PC-3 (cell line): ENCODE results near the gene ACBD3. TPM values are rescaled to one million over a fixed set of nuclear protein-coding genes. Genes with fewer than 3 reads are reported as not detected.

Experiments
- ATAC-seq: fragments of 200-7000 bp; cut with Tn5 transposase; 2 replicates; pipeline ENCODE4 v1.9.1; 2020; ENCODE audit warnings: mild to moderate bottlenecking, moderate library complexity
- BruUV-seq: library from RNA; stranded (reverse); fragments of 400-500 nt; replicated peaks from 2 replicates; lab custom pipeline; 2021; lab: Mats Ljungman, UMichigan
- CTCF ChIA-PET: fragments of 300-600 bp; sonication (Branson Sonifier 250); formaldehyde crosslinking; loops from one replicate; lab custom pipeline; 2022; ENCODE audit warnings: antibody characterized with exemption; lab: Charles Lee
- POLR2A ChIA-PET: fragments of 300-600 bp; sonication (Branson Sonifier 250); formaldehyde crosslinking; loops from one replicate; lab custom pipeline; 2022; ENCODE audit warnings: antibody characterized with exemption; ENCODE audit not compliant: unreplicated experiment; lab: Charles Lee
- DNase-seq: peaks from one replicate; pipeline ENCODE4 v3.0.0-alpha.2; 2015
- H2AFZ ChIP-seq: fragments of 300-600 bp; sonication (generic); 2 replicates; pipeline ENCODE4 v1.6.0; 2016; ENCODE audit warnings: antibody characterized with exemption, low read length
- H3F3A ChIP-seq: fragments of 300-600 bp; sonication (generic); one replicate; pipeline ENCODE4 v1.6.0; 2017; ENCODE audit warnings: antibody characterized with exemption, low read length, control low read depth, mild to moderate bottlenecking; ENCODE audit not compliant: unreplicated experiment
- H3K27ac ChIP-seq: fragments of 300-600 bp; sonication (generic); 2 replicates; pipeline ENCODE4 v1.5.1; 2016; ENCODE audit warnings: mild to moderate bottlenecking, low read length
- H3K27me3 ChIP-seq: fragments of 300-600 bp; sonication (generic); 2 replicates; pipeline ENCODE4 v1.6.1; 2016; ENCODE audit warnings: low read length, mixed read lengths
- H3K36me3 ChIP-seq: fragments of 300-600 bp; sonication (generic); 2 replicates; pipeline ENCODE4 v1.6.1; 2016; ENCODE audit warnings: low read depth, mixed run types, low read length, mixed read lengths
- H3K4me1 ChIP-seq: fragments of 300-600 bp; sonication (generic); 2 replicates; pipeline ENCODE4 v1.5.1; 2016; ENCODE audit warnings: low read length; ENCODE audit not compliant: insufficient read depth
- H3K4me2 ChIP-seq: fragments of 300-600 bp; sonication (generic); 2 replicates; pipeline ENCODE4 v1.6.0; 2016; ENCODE audit warnings: low read length
- H3K4me3 ChIP-seq: fragments of 300-600 bp; sonication (generic); 2 replicates; pipeline ENCODE4 v1.5.1; 2016; ENCODE audit warnings: mild to moderate bottlenecking, low read length, mixed read lengths
- H3K79me2 ChIP-seq: fragments of 300-600 bp; sonication (generic); 2 replicates; pipeline ENCODE4 v1.6.1; 2017; ENCODE audit warnings: low read length, mixed read lengths
- H3K9ac ChIP-seq: fragments of 300-600 bp; sonication (generic); 2 replicates; pipeline ENCODE4 v1.6.0; 2016; ENCODE audit warnings: mild to moderate bottlenecking, low read length
- H3K9me2 ChIP-seq: fragments of 300-600 bp; sonication (generic); replicated peaks from 2 replicates; pipeline ENCODE4 v1.6.1; 2016; ENCODE audit warnings: mixed run types, low read length, mixed read lengths
- H3K9me3 ChIP-seq: fragments of 300-600 bp; sonication (generic); 2 replicates; pipeline ENCODE4 v1.6.1; 2016; ENCODE audit warnings: low read length, mixed read lengths
- H4K20me1 ChIP-seq: fragments of 300-600 bp; sonication (generic); 2 replicates; pipeline ENCODE4 v1.6.1; 2016; ENCODE audit warnings: low read length, mixed read lengths
- EZH2 ChIP-seq: fragments of 300-600 bp; sonication (generic); IDR thresholded peaks from one replicate; pipeline ENCODE4 v1.6.1; 2017; ENCODE audit warnings: antibody characterized with exemption, mild to moderate bottlenecking, low read length; ENCODE audit not compliant: unreplicated experiment
- EZH2phosphoT487 ChIP-seq: fragments of 300-600 bp; sonication (generic); IDR thresholded peaks from 2 replicates; pipeline ENCODE4 v1.6.1; 2018; ENCODE audit warnings: mild to moderate bottlenecking, antibody characterized with exemption, low read length, borderline replicate concordance
- intact Hi-C: fragments of 100-400 bp; cut with micrococcal nuclease; formaldehyde crosslinking; loops from 2 replicates; pipeline ENCODE4 v1.9.0; 2023
- total RNA-seq: library from RNA; depleted of rRNA; stranded (reverse); fragments of >200 nt; gene quantifications from 2 replicates; pipeline ENCODE4 v1.2.3, GENCODE V29; 2014
- TF ChIP-seq, protein P1 (sequence below): fragments of 300-600 bp; sonication (generic); conservative IDR thresholded peaks from 2 replicates; pipeline ENCODE4 v1.5.1; 2017; ENCODE audit warnings: antibody characterized with exemption, low read depth, mild to moderate bottlenecking, low read length

The ACBD3 gene
- total RNA-seq, 1 experiment from 2014 or later, result 62.2 TPM

- Histone ChIP-seq H3K4me3 (no peak overlapping the region), H3K36me3 (no peaks in the 10 kb centered on the region), H3K9ac (no peak overlapping the region), H3K9me3 (no peaks in the 10 kb centered on the region), H3F3A (peaks cover 5% of the 10 kb centered on the region), H3K4me2 (no peak overlapping the region), H3K9me2 (no peaks in the 10 kb centered on the region), H3K79me2 (no peaks in the 10 kb centered on the region), H3K4me1 (peaks cover 57% of the 10 kb centered on the region), H2AFZ (peak overlapping the region; percentile 88; the same call in 1 of the 2 replicates), H4K20me1 (no peaks in the 10 kb centered on the region), H3K27me3 (no peaks in the 10 kb centered on the region), H3K27ac (no peak overlapping the region)
- intact Hi-C loops, result loop anchor here (1.0 to 5.0 kb wide), 4 partner anchors 61 to 281 kb away; partner anchors contain the start of genes ACBD3 and PARP1
- no peak for DNase-seq
- ChIA-PET CTCF (interaction anchor here (0.5 to 3.4 kb wide), 18 partner anchors 8 to 282 kb away, joined by 3 to 44 read pairs (median 6); partner anchors contain the start of gene PARP1), POLR2A (interaction anchor here (0.6 kb wide), 3 partner anchors 57 to 496 kb away, joined by 3 to 6 read pairs (median 4); no protein-coding TSS in a partner anchor)
- no peak for ATAC-seq
- TF ChIP-seq EZH2phosphoT487, result no peak
- BruUV-seq, result no TSS peak
Observed at GRCh38 chr1:226125831-226126230, 60.7 kb downstream of the ACBD3 start.

- no peaks in the 10 kb centered on the region for H3K36me3 ChIP-seq
- no peaks in the 10 kb centered on the region for H3K79me2 ChIP-seq
- H2AFZ ChIP-seq, result peak overlapping the region; percentile 88
- H3K9me2 ChIP-seq, result no peaks in the 10 kb centered on the region
- peaks cover 57% of the 10 kb centered on the region for H3K4me1 ChIP-seq
- peaks cover 5% of the 10 kb centered on the region for H3F3A ChIP-seq
- peak overlapping the region; percentile 64 for H3K4me3 ChIP-seq
- peak overlapping the region; percentile 86 for H3K4me2 ChIP-seq
- POLR2A ChIA-PET, result interaction anchor here (0.6 to 1.0 kb wide), 2 partner anchors 184 to 283 kb away, joined by 3 to 4 read pairs; no protein-coding TSS in a partner anchor
- ATAC-seq (peak; percentile 35), DNase-seq (peak; percentile 99)
- H3K9ac ChIP-seq, result peak overlapping the region; percentile 26
- H3K27me3 ChIP-seq, result no peaks in the 10 kb centered on the region
- no TSS peak for BruUV-seq
- CTCF ChIA-PET, result interaction anchor here (0.5 to 3.4 kb wide), 18 partner anchors 8 to 283 kb away, joined by 3 to 44 read pairs (median 6); partner anchors contain the start of gene PARP1
- peak overlapping the region; percentile 86 for H3K27ac ChIP-seq
- no peaks in the 10 kb centered on the region for H3K9me3 ChIP-seq
- TF ChIP-seq EZH2, result no peak
- TF ChIP-seq, protein P1, sequence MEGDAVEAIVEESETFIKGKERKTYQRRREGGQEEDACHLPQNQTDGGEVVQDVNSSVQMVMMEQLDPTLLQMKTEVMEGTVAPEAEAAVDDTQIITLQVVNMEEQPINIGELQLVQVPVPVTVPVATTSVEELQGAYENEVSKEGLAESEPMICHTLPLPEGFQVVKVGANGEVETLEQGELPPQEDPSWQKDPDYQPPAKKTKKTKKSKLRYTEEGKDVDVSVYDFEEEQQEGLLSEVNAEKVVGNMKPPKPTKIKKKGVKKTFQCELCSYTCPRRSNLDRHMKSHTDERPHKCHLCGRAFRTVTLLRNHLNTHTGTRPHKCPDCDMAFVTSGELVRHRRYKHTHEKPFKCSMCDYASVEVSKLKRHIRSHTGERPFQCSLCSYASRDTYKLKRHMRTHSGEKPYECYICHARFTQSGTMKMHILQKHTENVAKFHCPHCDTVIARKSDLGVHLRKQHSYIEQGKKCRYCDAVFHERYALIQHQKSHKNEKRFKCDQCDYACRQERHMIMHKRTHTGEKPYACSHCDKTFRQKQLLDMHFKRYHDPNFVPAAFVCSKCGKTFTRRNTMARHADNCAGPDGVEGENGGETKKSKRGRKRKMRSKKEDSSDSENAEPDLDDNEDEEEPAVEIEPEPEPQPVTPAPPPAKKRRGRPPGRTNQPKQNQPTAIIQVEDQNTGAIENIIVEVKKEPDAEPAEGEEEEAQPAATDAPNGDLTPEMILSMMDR, result peak; percentile 100
- intact Hi-C loops, result loop anchor here (1.0 to 5.0 kb wide), 4 partner anchors 62 to 282 kb away; partner anchors contain the start of genes ACBD3 and PARP1
- H4K20me1 ChIP-seq, result no peaks in the 10 kb centered on the region
Observed at GRCh38 chr1:226125097-226125630, 61.4 kb downstream of the ACBD3 start.

DNA sequence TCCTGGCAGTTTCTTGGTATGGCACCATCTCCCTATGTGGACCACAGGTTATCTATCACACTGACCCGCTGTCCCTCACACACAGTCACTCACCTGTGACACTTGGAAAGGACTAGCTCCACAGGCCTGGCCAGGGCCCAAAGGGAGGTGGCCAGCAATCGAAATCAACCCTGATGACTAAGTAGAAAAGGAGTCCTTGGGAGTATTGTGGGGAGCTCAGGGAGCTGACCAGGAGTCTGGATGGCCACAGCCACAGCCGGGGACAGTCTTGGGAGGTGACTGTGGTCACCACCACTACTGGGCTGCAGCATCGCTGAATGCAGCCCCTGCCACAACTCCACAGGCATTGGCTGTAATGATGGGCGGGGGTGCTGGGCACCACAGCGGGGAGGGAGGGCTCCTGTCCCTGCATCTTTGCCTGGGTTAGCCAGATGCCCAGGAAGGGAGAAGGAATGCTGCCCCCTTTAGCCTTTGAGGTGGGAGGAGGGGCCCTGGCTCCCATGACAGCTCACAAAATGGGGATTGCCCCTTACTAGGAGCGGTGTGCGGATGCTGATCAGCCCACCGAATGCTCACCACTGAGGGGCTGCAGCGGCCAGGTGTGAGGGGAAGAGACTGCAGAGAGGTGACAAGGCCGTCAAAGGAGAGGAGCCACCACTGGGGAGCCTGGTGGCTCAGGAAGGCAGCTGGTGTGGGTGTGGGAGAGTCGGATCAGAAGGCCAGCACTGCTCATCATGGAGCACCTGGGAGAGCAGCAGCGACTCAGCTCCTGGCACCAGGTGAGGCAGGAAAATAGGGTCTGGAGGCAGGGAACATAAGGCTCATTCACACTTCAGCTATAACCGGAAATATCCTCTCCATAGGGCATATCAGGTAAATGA is 62.7 kb downstream of the ACBD3 start:
- Histone ChIP-seq H3K9me2 (no peaks in the 10 kb centered on the region), H3K9me3 (no peaks in the 10 kb centered on the region), H3K27me3 (no peaks in the 10 kb centered on the region), H3K79me2 (no peaks in the 10 kb centered on the region), H4K20me1 (no peaks in the 10 kb centered on the region), H3K36me3 (no peaks in the 10 kb centered on the region), H3K9ac (peak overlapping the region; percentile 86), H3K4me2 (peak overlapping the region; percentile 86), H3F3A (peaks cover 5% of the 10 kb centered on the region), H3K4me1 (peaks cover 55% of the 10 kb centered on the region), H3K4me3 (peak overlapping the region; percentile 64; the same call in 1 of the 2 replicates), H3K27ac (peak overlapping the region; percentile 86), H2AFZ (peak overlapping the region; percentile 88)
- CTCF ChIA-PET, result interaction anchor here (0.6 to 3.4 kb wide), 7 partner anchors 40 to 210 kb away, joined by 3 to 44 read pairs (median 6); partner anchors contain the start of gene H3-3A
- DNase-seq (peak; percentile 80), ATAC-seq (peak; percentile 12)
- TF ChIP-seq, protein P1, result no peak
- no peak for TF ChIP-seq EZH2phosphoT487
- TF ChIP-seq EZH2, result no peak
- POLR2A ChIA-PET, result interaction anchor here (0.5 to 1.1 kb wide), 4 partner anchors 40 to 285 kb away, joined by 3 to 5 read pairs (median 4); no protein-coding TSS in a partner anchor
- no TSS peak for BruUV-seq
- intact Hi-C loops, result loop anchor here (2.0 to 5.0 kb wide), 3 partner anchors 42 to 127 kb away; partner anchors contain the start of genes ACBD3 and SDE2
